HL-60 (cell line): ENCODE data around the gene ERF.

Experiments used
- DNase-seq, 2 experiments: peaks; one replicate each; pipeline ENCODE4 v3.0.0-alpha.2; 2010 to 2020; ENCODE audit warnings: low read depth in 1 of 2, low spot score in 1 of 2
- H3K27ac ChIP-seq: fragments of 250-450 bp; sonication (Bioruptor Pico); replicated peaks from 2 replicates; pipeline ENCODE4 v1.5.1; 2020; ENCODE audit warnings: mild to moderate bottlenecking, moderate library complexity
- H3K27me3 ChIP-seq: fragments of 250-450 bp; sonication (Bioruptor Pico); 2 replicates; pipeline ENCODE4 v1.5.1; 2021; ENCODE audit warnings: mild to moderate bottlenecking, moderate library complexity; ENCODE audit not compliant: insufficient read depth, poor library complexity, severe bottlenecking
- H3K4me3 ChIP-seq: replicated peaks from 2 replicates; pipeline ENCODE4 v1.5.1; 2011; ENCODE audit warnings: mild to moderate bottlenecking, control low read depth, low read length; ENCODE audit not compliant: insufficient read depth
- GABPA ChIP-seq: IDR thresholded peaks from 2 replicates; pipeline ENCODE4 v1.6.1; 2012; ENCODE audit warnings: low read depth
- POLR2AphosphoS5 ChIP-seq: IDR thresholded peaks from 2 replicates; pipeline ENCODE4 v1.6.1; 2012; ENCODE audit warnings: low read depth
- SPI1 ChIP-seq: IDR thresholded peaks from 2 replicates; pipeline ENCODE4 v1.6.1; 2012; ENCODE audit warnings: low read depth, mild to moderate bottlenecking, borderline replicate concordance
- TF ChIP-seq, protein P1 (sequence below): IDR thresholded peaks from one replicate; pipeline ENCODE4 v1.5.1; 2011; ENCODE audit warnings: low read length, control low read depth, inconsistent platforms; ENCODE audit not compliant: insufficient read depth
- TF ChIP-seq, protein P2 (sequence below): IDR thresholded peaks from 2 replicates; pipeline ENCODE4 v1.6.1; 2012; ENCODE audit warnings: low read depth; ENCODE audit not compliant: insufficient replicate concordance

The ERF gene

DNA sequence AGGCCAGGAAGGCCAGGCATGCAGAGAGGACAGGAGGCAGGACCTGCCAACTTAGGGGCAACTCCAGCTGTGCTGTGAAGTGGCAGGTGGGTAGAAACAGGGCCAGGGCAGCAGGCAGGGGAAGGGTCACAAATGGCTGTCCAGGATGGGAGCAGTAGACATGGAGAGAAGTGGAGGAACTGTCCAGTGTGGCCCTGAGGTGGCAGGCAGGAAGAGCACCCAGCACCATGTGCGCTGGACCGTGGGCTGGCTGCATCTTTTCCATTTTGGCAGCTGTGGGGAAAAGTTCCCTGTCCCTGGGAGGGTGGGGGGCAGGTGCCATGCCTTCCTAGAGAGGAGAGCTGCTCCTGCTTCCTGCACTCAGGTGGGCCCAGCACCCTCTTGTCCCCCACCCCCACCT is 51.2 kb downstream of the ERF start:
- TF ChIP-seq, protein P1, sequence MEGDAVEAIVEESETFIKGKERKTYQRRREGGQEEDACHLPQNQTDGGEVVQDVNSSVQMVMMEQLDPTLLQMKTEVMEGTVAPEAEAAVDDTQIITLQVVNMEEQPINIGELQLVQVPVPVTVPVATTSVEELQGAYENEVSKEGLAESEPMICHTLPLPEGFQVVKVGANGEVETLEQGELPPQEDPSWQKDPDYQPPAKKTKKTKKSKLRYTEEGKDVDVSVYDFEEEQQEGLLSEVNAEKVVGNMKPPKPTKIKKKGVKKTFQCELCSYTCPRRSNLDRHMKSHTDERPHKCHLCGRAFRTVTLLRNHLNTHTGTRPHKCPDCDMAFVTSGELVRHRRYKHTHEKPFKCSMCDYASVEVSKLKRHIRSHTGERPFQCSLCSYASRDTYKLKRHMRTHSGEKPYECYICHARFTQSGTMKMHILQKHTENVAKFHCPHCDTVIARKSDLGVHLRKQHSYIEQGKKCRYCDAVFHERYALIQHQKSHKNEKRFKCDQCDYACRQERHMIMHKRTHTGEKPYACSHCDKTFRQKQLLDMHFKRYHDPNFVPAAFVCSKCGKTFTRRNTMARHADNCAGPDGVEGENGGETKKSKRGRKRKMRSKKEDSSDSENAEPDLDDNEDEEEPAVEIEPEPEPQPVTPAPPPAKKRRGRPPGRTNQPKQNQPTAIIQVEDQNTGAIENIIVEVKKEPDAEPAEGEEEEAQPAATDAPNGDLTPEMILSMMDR: no peak
- TF ChIP-seq POLR2AphosphoS5 (no peak), GABPA (no peak), SPI1 (no peak)
- TF ChIP-seq, protein P2, sequence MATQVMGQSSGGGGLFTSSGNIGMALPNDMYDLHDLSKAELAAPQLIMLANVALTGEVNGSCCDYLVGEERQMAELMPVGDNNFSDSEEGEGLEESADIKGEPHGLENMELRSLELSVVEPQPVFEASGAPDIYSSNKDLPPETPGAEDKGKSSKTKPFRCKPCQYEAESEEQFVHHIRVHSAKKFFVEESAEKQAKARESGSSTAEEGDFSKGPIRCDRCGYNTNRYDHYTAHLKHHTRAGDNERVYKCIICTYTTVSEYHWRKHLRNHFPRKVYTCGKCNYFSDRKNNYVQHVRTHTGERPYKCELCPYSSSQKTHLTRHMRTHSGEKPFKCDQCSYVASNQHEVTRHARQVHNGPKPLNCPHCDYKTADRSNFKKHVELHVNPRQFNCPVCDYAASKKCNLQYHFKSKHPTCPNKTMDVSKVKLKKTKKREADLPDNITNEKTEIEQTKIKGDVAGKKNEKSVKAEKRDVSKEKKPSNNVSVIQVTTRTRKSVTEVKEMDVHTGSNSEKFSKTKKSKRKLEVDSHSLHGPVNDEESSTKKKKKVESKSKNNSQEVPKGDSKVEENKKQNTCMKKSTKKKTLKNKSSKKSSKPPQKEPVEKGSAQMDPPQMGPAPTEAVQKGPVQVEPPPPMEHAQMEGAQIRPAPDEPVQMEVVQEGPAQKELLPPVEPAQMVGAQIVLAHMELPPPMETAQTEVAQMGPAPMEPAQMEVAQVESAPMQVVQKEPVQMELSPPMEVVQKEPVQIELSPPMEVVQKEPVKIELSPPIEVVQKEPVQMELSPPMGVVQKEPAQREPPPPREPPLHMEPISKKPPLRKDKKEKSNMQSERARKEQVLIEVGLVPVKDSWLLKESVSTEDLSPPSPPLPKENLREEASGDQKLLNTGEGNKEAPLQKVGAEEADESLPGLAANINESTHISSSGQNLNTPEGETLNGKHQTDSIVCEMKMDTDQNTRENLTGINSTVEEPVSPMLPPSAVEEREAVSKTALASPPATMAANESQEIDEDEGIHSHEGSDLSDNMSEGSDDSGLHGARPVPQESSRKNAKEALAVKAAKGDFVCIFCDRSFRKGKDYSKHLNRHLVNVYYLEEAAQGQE: no peak
- Histone ChIP-seq H3K27me3 (no peaks in the 10 kb centered on the region), H3K27ac (peak overlapping the region; percentile 98), H3K4me3 (no peak overlapping the region)
- DNase-seq: no peak

DNA sequence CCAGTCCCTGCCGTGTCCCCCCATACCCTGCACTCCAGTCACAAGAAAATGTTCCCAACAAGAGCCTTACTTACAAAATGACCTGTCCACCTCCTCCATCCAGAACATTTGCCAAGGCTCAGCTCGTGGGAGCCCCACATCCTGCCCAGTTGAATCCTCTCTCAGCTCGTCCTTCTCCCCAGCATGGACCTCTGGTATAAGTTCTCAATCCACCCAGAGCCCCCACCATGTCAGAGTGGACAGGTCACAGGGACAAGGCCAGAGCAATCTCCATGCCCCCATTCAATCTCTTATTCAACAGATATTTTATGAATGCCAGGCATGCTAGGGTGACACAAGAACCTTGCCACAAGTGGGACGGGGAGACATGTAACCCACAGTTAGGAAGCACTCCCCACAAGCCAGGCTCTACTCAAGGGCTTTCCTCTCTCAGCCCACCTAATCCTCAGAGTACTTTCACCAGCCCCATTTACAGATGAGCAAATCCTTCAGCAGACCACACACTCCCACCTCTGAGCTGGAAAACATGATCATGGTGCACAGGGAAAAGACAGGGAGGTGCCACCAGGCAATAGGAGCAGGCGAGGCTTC is 52.5 kb downstream of the ERF start:
- DNase-seq: no peak
- TF ChIP-seq GABPA (no peak), SPI1 (no peak), POLR2AphosphoS5 (no peak)
- TF ChIP-seq, protein P1: no peak
- TF ChIP-seq, protein P2: no peak
- H3K27ac ChIP-seq: peak overlapping the region; percentile 98
- H3K4me3 ChIP-seq: no peak overlapping the region
- no peaks in the 10 kb centered on the region for H3K27me3 ChIP-seq

DNA sequence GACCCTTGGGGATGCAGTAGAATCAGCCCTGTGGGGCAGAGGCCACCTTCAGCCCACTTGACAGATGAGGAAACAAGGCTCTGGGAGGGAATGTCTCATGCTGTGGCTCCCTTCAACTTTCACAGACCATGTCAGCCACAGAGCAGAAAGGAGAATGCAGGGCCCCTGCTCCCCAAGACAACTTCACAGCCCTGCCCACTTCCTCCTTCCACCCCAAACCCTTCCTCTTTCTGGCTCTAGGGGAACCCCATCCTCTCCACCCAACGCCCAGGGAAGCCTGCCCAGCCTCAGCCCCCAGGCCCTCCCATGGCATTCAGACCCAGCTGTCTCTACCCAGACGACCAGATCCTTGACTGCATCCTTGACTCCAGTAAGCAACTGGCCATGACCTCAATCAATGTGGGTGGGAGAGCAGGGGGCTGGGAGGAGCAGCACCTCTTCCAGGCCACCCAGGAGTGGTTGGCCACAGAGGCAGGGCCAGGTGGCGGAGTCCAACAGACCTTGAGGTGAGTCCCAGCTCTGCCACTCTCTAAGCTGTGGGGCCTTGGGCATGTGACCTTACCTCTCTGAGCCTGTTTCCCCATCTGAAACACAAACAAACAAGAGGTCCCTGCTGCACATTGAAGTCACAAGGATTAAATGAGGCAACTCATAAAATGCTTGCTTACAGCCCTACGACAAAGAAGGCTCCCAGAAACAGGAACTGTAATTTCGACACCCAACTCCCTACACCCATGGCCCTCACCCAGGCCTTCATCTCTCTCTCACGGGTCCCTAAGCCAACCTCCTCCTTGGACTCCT is 53.2 kb downstream of the ERF start:
- Histone ChIP-seq H3K4me3 (0 out of 2 replicates have a peak overlapping the region, but pooled peaks have one; percentile 1), H3K27ac (peak overlapping the region; percentile 98), H3K27me3 (no peaks in the 10 kb centered on the region)
- TF ChIP-seq POLR2AphosphoS5 (peak; percentile 17), SPI1 (peak; percentile 100)
- TF ChIP-seq, protein P1: no peak
- TF ChIP-seq, protein P2: no peak
- peak; percentile 75 to 94 for DNase-seq
